Measurements from ENCODE around the gene MSL1.

GRCh38 chr17:40148527-40148926, 26.8 kb downstream of the MSL1 start:
- no peak for TF ChIP-seq POLR2AphosphoS5 (IDR thresholded peaks at IDR 0.05)
- no peak for TF ChIP-seq CTCF (IDR thresholded peaks at IDR 0.05 in 8 of 11, conservative IDR thresholded peaks at IDR 0.05 in 3 of 11)
